ENCODE measurements around the gene CCDC136.

DNA sequence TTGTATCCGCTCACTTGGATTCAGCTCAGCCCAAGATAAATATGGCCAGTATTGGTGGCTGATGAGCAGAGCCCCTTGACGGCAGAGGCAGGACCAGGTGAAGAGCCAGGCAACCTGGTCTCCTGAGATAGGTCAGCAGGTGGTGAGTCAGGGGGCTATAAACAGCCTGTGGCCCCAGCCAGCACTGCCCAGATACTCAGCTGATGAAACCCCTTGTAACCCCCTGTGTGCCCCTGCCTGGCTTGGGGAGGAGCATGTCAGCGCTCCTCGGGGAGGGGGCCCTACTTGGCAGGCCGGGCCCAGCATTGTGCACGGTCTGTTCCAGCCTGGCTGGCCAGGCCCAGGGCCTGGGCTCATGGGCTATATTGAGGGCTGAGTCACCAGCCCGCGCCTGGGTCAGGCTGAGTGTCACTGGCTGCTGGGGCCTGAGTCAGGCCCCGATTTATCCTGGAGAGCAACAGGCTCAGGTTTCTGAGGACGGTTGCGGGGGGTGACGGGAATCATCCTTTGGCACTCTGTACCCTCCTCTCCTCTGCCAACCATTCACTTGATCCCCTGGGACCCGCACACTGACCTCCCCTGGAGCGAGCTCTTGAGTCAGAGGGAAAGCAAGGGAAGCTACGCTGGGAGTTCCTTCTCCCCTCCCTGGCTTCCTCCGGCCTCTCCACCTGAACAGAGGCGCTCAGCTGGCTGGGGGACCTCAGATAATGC, 35.6 kb downstream of the CCDC136 start:
- TF ChIP-seq, protein P1, sequence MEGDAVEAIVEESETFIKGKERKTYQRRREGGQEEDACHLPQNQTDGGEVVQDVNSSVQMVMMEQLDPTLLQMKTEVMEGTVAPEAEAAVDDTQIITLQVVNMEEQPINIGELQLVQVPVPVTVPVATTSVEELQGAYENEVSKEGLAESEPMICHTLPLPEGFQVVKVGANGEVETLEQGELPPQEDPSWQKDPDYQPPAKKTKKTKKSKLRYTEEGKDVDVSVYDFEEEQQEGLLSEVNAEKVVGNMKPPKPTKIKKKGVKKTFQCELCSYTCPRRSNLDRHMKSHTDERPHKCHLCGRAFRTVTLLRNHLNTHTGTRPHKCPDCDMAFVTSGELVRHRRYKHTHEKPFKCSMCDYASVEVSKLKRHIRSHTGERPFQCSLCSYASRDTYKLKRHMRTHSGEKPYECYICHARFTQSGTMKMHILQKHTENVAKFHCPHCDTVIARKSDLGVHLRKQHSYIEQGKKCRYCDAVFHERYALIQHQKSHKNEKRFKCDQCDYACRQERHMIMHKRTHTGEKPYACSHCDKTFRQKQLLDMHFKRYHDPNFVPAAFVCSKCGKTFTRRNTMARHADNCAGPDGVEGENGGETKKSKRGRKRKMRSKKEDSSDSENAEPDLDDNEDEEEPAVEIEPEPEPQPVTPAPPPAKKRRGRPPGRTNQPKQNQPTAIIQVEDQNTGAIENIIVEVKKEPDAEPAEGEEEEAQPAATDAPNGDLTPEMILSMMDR (IDR thresholded peaks at IDR 0.05) = no peak
- no peak for TF ChIP-seq POLR2AphosphoS5 (IDR thresholded peaks at IDR 0.05; ENCODE audit: low read depth, low read length)
- TF ChIP-seq, protein P2, sequence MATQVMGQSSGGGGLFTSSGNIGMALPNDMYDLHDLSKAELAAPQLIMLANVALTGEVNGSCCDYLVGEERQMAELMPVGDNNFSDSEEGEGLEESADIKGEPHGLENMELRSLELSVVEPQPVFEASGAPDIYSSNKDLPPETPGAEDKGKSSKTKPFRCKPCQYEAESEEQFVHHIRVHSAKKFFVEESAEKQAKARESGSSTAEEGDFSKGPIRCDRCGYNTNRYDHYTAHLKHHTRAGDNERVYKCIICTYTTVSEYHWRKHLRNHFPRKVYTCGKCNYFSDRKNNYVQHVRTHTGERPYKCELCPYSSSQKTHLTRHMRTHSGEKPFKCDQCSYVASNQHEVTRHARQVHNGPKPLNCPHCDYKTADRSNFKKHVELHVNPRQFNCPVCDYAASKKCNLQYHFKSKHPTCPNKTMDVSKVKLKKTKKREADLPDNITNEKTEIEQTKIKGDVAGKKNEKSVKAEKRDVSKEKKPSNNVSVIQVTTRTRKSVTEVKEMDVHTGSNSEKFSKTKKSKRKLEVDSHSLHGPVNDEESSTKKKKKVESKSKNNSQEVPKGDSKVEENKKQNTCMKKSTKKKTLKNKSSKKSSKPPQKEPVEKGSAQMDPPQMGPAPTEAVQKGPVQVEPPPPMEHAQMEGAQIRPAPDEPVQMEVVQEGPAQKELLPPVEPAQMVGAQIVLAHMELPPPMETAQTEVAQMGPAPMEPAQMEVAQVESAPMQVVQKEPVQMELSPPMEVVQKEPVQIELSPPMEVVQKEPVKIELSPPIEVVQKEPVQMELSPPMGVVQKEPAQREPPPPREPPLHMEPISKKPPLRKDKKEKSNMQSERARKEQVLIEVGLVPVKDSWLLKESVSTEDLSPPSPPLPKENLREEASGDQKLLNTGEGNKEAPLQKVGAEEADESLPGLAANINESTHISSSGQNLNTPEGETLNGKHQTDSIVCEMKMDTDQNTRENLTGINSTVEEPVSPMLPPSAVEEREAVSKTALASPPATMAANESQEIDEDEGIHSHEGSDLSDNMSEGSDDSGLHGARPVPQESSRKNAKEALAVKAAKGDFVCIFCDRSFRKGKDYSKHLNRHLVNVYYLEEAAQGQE (IDR thresholded peaks at IDR 0.05; ENCODE audit: insufficient read depth in 1 of 2, low read depth in 2 of 2, low read length in 1 of 2) = no peak
- no peak for TF ChIP-seq TCF7L2 (IDR thresholded peaks at IDR 0.05; ENCODE audit: low read depth, low read length)
- TF ChIP-seq SIN3A (IDR thresholded peaks at IDR 0.05; ENCODE audit: borderline replicate concordance, insufficient read depth, low read depth, low read length) = no peak

Data from Panc1 (cell line).